Kidney epithelial cell (primary cell): ENCODE results near the gene SRGAP3. TPM values are rescaled to one million over a fixed set of nuclear protein-coding genes. Genes with fewer than 3 reads are reported as not detected.

ENCODE experiments used
- DNase-seq: peaks from one replicate; pipeline ENCODE4 v3.0.0-alpha.2; 2010; ENCODE audit warnings: low read depth
- H3K27me3 ChIP-seq: 2 replicates; pipeline ENCODE4 v1.6.0; 2011; ENCODE audit warnings: low read length; ENCODE audit not compliant: control insufficient read depth, insufficient read depth
- H3K36me3 ChIP-seq: 2 replicates; pipeline ENCODE4 v1.5.1; 2011; ENCODE audit warnings: low read length; ENCODE audit not compliant: control insufficient read depth, insufficient read depth
- H3K4me3 ChIP-seq: 2 replicates; pipeline ENCODE4 v1.5.1; 2011; ENCODE audit warnings: low read depth, mild to moderate bottlenecking, control low read depth, low read length
- CTCF ChIP-seq: IDR thresholded peaks from 2 replicates; pipeline ENCODE4 v1.5.1; 2011; ENCODE audit warnings: mild to moderate bottlenecking, moderate library complexity, low read length, control low read depth, inconsistent platforms; ENCODE audit not compliant: insufficient read depth, poor library complexity, severe bottlenecking
- total RNA-seq: library from RNA; depleted of rRNA; stranded (reverse); fragments of >200 nt; gene quantifications from 2 replicates; pipeline ENCODE4 v1.2.3, GENCODE V29; 2015

SRGAP3 gene
- total RNA-seq, 1 donor from 2014 or later: 4.9 TPM

- H3K27me3 ChIP-seq: no peaks in the 10 kb centered on the region
- H3K4me3 ChIP-seq: no peak overlapping the region
- no peak for TF ChIP-seq CTCF
- H3K36me3 ChIP-seq: no peaks in the 10 kb centered on the region
- no peak for DNase-seq
Measured at GRCh38 chr3:9035473-9035872, 214.0 kb downstream of the SRGAP3 start.

DNA sequence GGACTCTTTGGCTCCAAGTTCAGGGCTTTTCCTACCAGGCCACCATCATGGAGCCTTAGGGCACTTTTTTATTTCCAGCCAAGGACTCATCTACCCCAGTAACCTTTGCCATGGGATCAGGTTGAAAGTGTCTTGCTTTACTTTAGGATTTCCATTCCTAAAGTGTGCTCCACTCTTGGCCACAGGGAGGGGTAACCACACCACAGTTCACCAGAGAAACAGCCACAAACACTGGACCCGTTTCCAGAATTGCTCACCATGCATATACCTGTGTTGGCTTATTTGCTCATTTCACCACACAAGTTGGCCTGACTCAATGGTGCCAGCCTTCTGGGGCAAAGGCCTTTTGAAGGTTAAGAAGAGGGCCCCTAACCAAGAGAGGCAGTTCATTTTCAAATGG is 215.6 kb downstream of the SRGAP3 start:
- H3K27me3 ChIP-seq: no peaks in the 10 kb centered on the region
- no peak for TF ChIP-seq CTCF
- H3K36me3 ChIP-seq: no peaks in the 10 kb centered on the region
- no peak overlapping the region for H3K4me3 ChIP-seq
- no peak for DNase-seq

GRCh38 chr3:9032231-9032777 is 217.1 kb downstream of the SRGAP3 start:
- no peaks in the 10 kb centered on the region for H3K27me3 ChIP-seq
- no peak overlapping the region for H3K4me3 ChIP-seq
- DNase-seq: no peak
- no peak for TF ChIP-seq CTCF
- H3K36me3 ChIP-seq: no peaks in the 10 kb centered on the region

DNA sequence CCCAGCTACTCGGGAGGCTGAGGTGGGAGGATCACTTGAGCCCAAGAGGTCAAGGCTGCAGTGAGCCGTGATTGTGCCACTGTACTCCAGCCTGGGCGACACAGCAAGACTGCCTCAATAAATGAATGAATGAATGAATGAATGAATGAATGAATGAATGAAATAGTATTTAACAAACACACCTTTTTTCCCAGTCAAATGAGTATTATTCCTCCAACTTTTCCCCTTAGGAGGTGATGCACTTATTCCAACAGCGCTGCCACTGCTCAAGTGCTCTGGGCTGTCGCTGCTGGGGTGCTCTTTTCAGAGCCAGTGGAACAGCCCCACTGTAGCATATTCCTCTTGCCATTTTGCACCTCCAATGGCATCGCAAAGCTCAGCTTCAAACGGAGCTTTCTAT is 219.4 kb downstream of the SRGAP3 start:
- Histone ChIP-seq H3K27me3 (no peaks in the 10 kb centered on the region), H3K36me3 (no peaks in the 10 kb centered on the region), H3K4me3 (no peak overlapping the region)
- no peak for DNase-seq
- no peak for TF ChIP-seq CTCF

GRCh38 chr3:9028134-9028533 is 221.3 kb downstream of the SRGAP3 start:
- Histone ChIP-seq H3K27me3 (no peaks in the 10 kb centered on the region), H3K4me3 (no peak overlapping the region), H3K36me3 (no peaks in the 10 kb centered on the region)
- TF ChIP-seq CTCF: no peak
- DNase-seq: no peak

- no peak overlapping the region for H3K4me3 ChIP-seq
- H3K36me3 ChIP-seq: no peaks in the 10 kb centered on the region
- DNase-seq: no peak
- no peaks in the 10 kb centered on the region for H3K27me3 ChIP-seq
- TF ChIP-seq CTCF: no peak
Measured at GRCh38 chr3:9026320-9027045, 223.0 kb downstream of the SRGAP3 start.
